ENCODE results near the gene GABRD. TPM values are rescaled to one million over a fixed set of nuclear protein-coding genes. Genes with fewer than 3 reads are reported as not detected.

GABRD gene
- total RNA-seq, 1 experiment from 2014 or later: not detected

GRCh38 chr1:2018217-2019171 is 651 bp upstream of the GABRD start:
- no peak overlapping the region for H3K4me3 ChIP-seq
- TF ChIP-seq EZH2 (IDR thresholded peaks at IDR 0.05; ENCODE audit: low read depth): no peak
- ChIA-PET CTCF (no interaction called here), POLR2A (ENCODE audit: unreplicated experiment) (interaction anchor here (0.6 kb wide), 1 partner anchor 171 kb away, joined by 8 read pairs; no protein-coding TSS in a partner anchor)
- H3K79me2 ChIP-seq (ENCODE audit: low read depth): no peaks in the 10 kb centered on the region
- H2AFZ ChIP-seq: no peak overlapping the region
- no peaks in the 10 kb centered on the region for H3K4me1 ChIP-seq (replicated peaks; ENCODE audit: insufficient read depth)
- H3K36me3 ChIP-seq (ENCODE audit: low read depth): no peaks in the 10 kb centered on the region
- no peaks in the 10 kb centered on the region for H3K9me3 ChIP-seq (ENCODE audit: insufficient read depth, low read depth)
- H3K27me3 ChIP-seq (ENCODE audit: insufficient read depth, low read depth): peaks cover 88% of the 10 kb centered on the region
- H4K20me1 ChIP-seq (ENCODE audit: insufficient read depth): no peaks in the 10 kb centered on the region
- intact Hi-C loops (cut with micrococcal nuclease; ENCODE audit: unreplicated experiment): no loop called here
- no peaks in the 10 kb centered on the region for H3K9me2 ChIP-seq (ENCODE audit: insufficient read depth)
- H3K4me2 ChIP-seq: no peak overlapping the region
- no peak for DNase-seq
- BruUV-seq (replicated peaks): no TSS peak
- H3K27ac ChIP-seq: no peak overlapping the region
- peaks cover 3% of the 10 kb centered on the region; the same call in 1 of the 2 replicates for H3F3A ChIP-seq (ENCODE audit: insufficient read depth, low read depth)

DNA sequence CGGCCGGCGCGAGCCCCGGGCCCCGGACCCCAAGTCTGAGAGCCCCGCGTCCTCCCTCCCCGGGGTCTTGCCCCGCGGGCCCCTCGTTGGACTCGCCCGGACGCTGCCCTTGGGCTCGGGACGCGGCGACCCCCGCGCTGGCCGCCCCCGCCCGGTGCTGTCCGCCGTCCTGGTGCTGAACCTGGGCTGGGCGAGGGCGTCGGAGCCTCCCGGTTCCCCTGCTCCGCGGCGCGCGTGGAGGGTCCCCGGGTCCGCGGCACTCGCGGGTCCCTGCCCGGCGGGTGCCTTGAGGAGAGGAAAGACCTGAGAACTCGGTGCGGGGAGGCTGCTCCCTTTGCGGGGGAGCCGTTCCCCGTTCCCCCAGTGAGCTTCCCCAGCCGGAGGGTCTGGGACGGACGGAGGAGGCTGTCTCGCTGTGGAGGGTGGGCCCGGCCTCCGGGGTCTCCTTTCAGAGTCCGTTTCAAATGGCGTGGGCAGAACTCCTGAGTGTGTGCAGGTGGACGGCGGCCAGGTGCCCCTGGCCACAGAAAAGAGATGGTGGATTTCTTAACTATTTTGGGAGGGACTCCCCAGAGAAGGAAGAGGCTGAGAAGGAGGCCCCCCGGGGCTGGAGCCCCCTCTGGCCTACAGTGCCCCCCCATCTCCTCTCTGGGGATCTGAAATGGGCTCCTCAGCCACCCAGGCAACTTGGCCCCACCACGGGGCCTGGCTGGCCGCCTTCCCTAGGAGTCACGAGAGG is 595 bp downstream of the GABRD start:
- Histone ChIP-seq H3F3A (ENCODE audit: insufficient read depth, low read depth) (peaks cover 3% of the 10 kb centered on the region; the same call in 1 of the 2 replicates), H3K27me3 (ENCODE audit: insufficient read depth, low read depth) (peaks cover 88% of the 10 kb centered on the region), H3K4me2 (no peak overlapping the region)

GRCh38 chr1:2020310-2020655 is 1.1 kb downstream of the GABRD start:
- H2AFZ ChIP-seq: no peak overlapping the region
- intact Hi-C loops (cut with micrococcal nuclease; ENCODE audit: unreplicated experiment): no loop called here
- H3K27ac ChIP-seq: no peak overlapping the region
- H3K27me3 ChIP-seq (ENCODE audit: insufficient read depth, low read depth): peaks cover 88% of the 10 kb centered on the region
- H4K20me1 ChIP-seq (ENCODE audit: insufficient read depth): no peaks in the 10 kb centered on the region
- no peaks in the 10 kb centered on the region for H3K79me2 ChIP-seq (ENCODE audit: low read depth)
- no peaks in the 10 kb centered on the region for H3K36me3 ChIP-seq (ENCODE audit: low read depth)
- no peak overlapping the region for H3K4me2 ChIP-seq
- no peaks in the 10 kb centered on the region for H3K9me2 ChIP-seq (ENCODE audit: insufficient read depth)
- no TSS peak for BruUV-seq (replicated peaks)
- CTCF ChIA-PET: no interaction called here
- no peak for TF ChIP-seq EZH2 (IDR thresholded peaks at IDR 0.05; ENCODE audit: low read depth)
- TF ChIP-seq, protein P1, sequence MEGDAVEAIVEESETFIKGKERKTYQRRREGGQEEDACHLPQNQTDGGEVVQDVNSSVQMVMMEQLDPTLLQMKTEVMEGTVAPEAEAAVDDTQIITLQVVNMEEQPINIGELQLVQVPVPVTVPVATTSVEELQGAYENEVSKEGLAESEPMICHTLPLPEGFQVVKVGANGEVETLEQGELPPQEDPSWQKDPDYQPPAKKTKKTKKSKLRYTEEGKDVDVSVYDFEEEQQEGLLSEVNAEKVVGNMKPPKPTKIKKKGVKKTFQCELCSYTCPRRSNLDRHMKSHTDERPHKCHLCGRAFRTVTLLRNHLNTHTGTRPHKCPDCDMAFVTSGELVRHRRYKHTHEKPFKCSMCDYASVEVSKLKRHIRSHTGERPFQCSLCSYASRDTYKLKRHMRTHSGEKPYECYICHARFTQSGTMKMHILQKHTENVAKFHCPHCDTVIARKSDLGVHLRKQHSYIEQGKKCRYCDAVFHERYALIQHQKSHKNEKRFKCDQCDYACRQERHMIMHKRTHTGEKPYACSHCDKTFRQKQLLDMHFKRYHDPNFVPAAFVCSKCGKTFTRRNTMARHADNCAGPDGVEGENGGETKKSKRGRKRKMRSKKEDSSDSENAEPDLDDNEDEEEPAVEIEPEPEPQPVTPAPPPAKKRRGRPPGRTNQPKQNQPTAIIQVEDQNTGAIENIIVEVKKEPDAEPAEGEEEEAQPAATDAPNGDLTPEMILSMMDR (conservative IDR thresholded peaks at IDR 0.05): no peak
- H3K9me3 ChIP-seq (ENCODE audit: insufficient read depth, low read depth): no peaks in the 10 kb centered on the region
- no peak for DNase-seq
- no peaks in the 10 kb centered on the region for H3K4me1 ChIP-seq (replicated peaks; ENCODE audit: insufficient read depth)
- H3K4me3 ChIP-seq: no peak overlapping the region
- POLR2A ChIA-PET (ENCODE audit: unreplicated experiment): no interaction called here
- H3F3A ChIP-seq (ENCODE audit: insufficient read depth, low read depth): peaks cover 3% of the 10 kb centered on the region; the same call in 1 of the 2 replicates

More for the DNA sequence above, 595 bp downstream of the GABRD start:
- Histone ChIP-seq H3K9me3 (ENCODE audit: insufficient read depth, low read depth) (no peaks in the 10 kb centered on the region), H3K36me3 (ENCODE audit: low read depth) (no peaks in the 10 kb centered on the region), H3K9me2 (ENCODE audit: insufficient read depth) (no peaks in the 10 kb centered on the region), H3K27ac (no peak overlapping the region), H4K20me1 (ENCODE audit: insufficient read depth) (no peaks in the 10 kb centered on the region), H2AFZ (no peak overlapping the region), H3K4me1 (replicated peaks; ENCODE audit: insufficient read depth) (no peaks in the 10 kb centered on the region), H3K79me2 (ENCODE audit: low read depth) (no peaks in the 10 kb centered on the region), H3K4me3 (no peak overlapping the region)
- CTCF ChIA-PET: no interaction called here
- DNase-seq: no peak
- intact Hi-C loops (cut with micrococcal nuclease; ENCODE audit: unreplicated experiment): no loop called here
- no TSS peak for BruUV-seq (replicated peaks)
- TF ChIP-seq, protein P1 (conservative IDR thresholded peaks at IDR 0.05): no peak
- TF ChIP-seq EZH2 (IDR thresholded peaks at IDR 0.05; ENCODE audit: low read depth): no peak
- POLR2A ChIA-PET (ENCODE audit: unreplicated experiment): no interaction called here

Measured in PC-9 (cell line).